PC-9 (cell line): ENCODE results near the gene AGBL4. TPM values are rescaled to one million over a fixed set of nuclear protein-coding genes. Genes with fewer than 3 reads are reported as not detected.

Experiments used
- BruUV-seq: library from RNA; stranded (reverse); fragments of 400-500 nt; replicated peaks from 2 replicates; lab custom pipeline; 2021; lab: Mats Ljungman, UMichigan
- CTCF ChIA-PET: fragments of 300-600 bp; sonication (Branson Sonifier 250); formaldehyde crosslinking; loops from one replicate; lab custom pipeline; 2022; ENCODE audit warnings: antibody characterized with exemption; lab: Charles Lee
- POLR2A ChIA-PET: fragments of 300-600 bp; sonication (Branson Sonifier 250); formaldehyde crosslinking; loops from one replicate; lab custom pipeline; 2022; ENCODE audit warnings: antibody characterized with exemption; ENCODE audit not compliant: unreplicated experiment; lab: Charles Lee
- DNase-seq, 2 experiments: peaks; one replicate each; pipeline versions ENCODE4 v3.0.0 to v3.0.0-alpha.2; 2015 to 2022; ENCODE audit warnings: mixed read lengths in 1 of 2
- H2AFZ ChIP-seq: fragments of 200-600 bp; sonication (generic); 2 replicates; pipeline ENCODE4 v1.8.1; 2017; ENCODE audit warnings: antibody characterized with exemption
- H3F3A ChIP-seq: fragments of 200-600 bp; sonication (generic); 2 replicates; pipeline ENCODE4 v1.8.1; 2017; ENCODE audit warnings: antibody characterized with exemption, mild to moderate bottlenecking, low read depth; ENCODE audit not compliant: insufficient read depth
- H3K27ac ChIP-seq: fragments of 200-600 bp; sonication (generic); 2 replicates; pipeline ENCODE4 v1.6.1; 2016; ENCODE audit warnings: mixed run types
- H3K27me3 ChIP-seq: fragments of 200-600 bp; sonication (generic); 2 replicates; pipeline ENCODE4 v1.6.1; 2016; ENCODE audit warnings: low read depth, mixed run types; ENCODE audit not compliant: insufficient read depth
- H3K36me3 ChIP-seq: fragments of 200-600 bp; sonication (generic); 2 replicates; pipeline ENCODE4 v1.6.1; 2016; ENCODE audit warnings: low read depth, mixed run types
- H3K4me1 ChIP-seq: fragments of 200-600 bp; sonication (generic); replicated peaks from 2 replicates; pipeline ENCODE4 v1.6.1; 2016; ENCODE audit warnings: mixed run types; ENCODE audit not compliant: insufficient read depth
- H3K4me2 ChIP-seq: fragments of 200-600 bp; sonication (generic); 2 replicates; pipeline ENCODE4 v1.6.1; 2017; ENCODE audit warnings: mixed run types
- H3K4me3 ChIP-seq: fragments of 200-600 bp; sonication (generic); 2 replicates; pipeline ENCODE4 v1.6.1; 2016; ENCODE audit warnings: mixed run types
- H3K79me2 ChIP-seq: fragments of 200-600 bp; sonication (generic); 2 replicates; pipeline ENCODE4 v1.6.1; 2017; ENCODE audit warnings: low read depth, mixed run types
- H3K9me2 ChIP-seq: fragments of 200-600 bp; sonication (generic); 2 replicates; pipeline ENCODE4 v1.8.1; 2017; ENCODE audit warnings: mild to moderate bottlenecking; ENCODE audit not compliant: insufficient read depth
- H3K9me3 ChIP-seq: fragments of 200-600 bp; sonication (generic); 2 replicates; pipeline ENCODE4 v1.8.1; 2016; ENCODE audit warnings: low read depth; ENCODE audit not compliant: insufficient read depth
- H4K20me1 ChIP-seq: fragments of 200-600 bp; sonication (generic); 2 replicates; pipeline ENCODE4 v1.8.1; 2017; ENCODE audit not compliant: insufficient read depth
- CTCF ChIP-seq: fragments of 200-600 bp; sonication (generic); conservative IDR thresholded peaks from 2 replicates; pipeline ENCODE4 v1.6.1; 2017; ENCODE audit warnings: mixed run types, antibody characterized with exemption, mild to moderate bottlenecking, moderate library complexity
- EZH2 ChIP-seq: fragments of 200-600 bp; sonication (generic); IDR thresholded peaks from 2 replicates; pipeline ENCODE4 v1.8.0; 2017; ENCODE audit warnings: antibody characterized with exemption, low read depth
- intact Hi-C: fragments of 100-400 bp; cut with micrococcal nuclease; formaldehyde crosslinking; loops from one replicate; pipeline ENCODE4 v1.10.0; 2022; ENCODE audit not compliant: unreplicated experiment
- total RNA-seq: library from RNA; stranded (reverse); gene quantifications from 2 replicates; pipeline ENCODE4 v1.2.3, GENCODE V29; 2021

Gene AGBL4
- total RNA-seq, 1 experiment from 2014 or later = not detected

DNA sequence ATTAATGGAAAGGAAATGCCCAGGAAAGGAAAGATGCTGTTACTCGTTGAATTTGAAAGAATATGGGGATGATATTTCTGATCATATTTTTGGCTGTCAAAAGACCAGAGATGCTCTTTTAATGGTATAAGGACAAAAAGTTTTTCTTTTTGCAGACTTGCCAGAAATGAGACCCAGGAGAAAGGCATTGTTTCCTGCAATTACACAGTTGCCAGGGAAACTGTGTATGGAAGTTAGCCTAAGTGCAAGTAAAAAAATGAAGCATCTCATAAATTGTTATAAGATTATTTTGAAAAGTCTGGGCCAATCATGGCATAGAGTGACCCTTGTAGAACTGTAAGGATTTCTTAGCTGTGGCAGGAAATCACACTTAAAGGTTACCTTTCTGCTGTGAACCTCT lies 1091.4 kb downstream of the AGBL4 start:
- no peak overlapping the region for H3K4me2 ChIP-seq
- no peak for TF ChIP-seq EZH2
- TF ChIP-seq CTCF = no peak
- CTCF ChIA-PET = no interaction called here

DNA sequence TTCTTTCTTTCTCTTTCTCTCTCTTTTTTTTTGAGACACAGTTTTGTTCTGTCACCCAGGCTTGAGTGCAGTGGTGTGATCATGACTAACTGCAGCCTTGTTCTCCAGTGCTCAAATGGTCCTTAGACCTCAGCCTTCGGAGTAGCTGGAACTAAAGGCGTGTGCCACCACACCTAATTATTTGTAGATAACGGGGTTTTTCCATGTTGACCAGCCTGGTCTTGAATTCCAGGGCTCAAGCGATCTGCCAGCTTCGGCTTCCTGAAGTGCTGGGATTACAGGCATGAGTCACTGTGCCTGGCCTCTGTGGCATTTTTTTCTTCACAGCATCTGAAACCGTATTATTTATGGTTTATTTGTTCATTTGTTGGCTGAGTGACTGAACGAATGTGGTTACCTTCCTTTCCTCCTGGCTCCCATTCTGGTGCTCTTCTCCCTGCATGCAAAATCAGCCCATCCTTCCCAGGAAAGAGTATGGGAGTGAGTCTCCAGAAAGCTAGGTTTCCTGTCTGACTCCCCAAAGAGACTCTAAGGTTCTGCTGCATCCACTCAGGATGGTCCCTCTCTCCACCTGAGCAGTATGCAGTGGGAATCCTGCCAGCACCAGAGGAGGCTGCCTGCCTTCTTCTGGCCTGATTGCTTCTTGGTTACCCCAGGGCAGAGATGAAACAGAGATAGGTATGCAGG lies 1092.1 kb downstream of the AGBL4 start:
- H3K9me2 ChIP-seq = no peaks in the 10 kb centered on the region
- H3F3A ChIP-seq = no peaks in the 10 kb centered on the region
- ChIA-PET POLR2A (no interaction called here), CTCF (no interaction called here)
- no peak overlapping the region for H3K27ac ChIP-seq
- H3K4me3 ChIP-seq = no peak overlapping the region
- peak; percentile 2 to 52 for DNase-seq
- no peaks in the 10 kb centered on the region for H4K20me1 ChIP-seq
- BruUV-seq = no TSS peak
- H3K79me2 ChIP-seq = no peaks in the 10 kb centered on the region
- H2AFZ ChIP-seq = no peak overlapping the region
- TF ChIP-seq CTCF (no peak), EZH2 (no peak)
- no peaks in the 10 kb centered on the region for H3K27me3 ChIP-seq
- 0 out of 2 replicates have a peak, but pooled peaks cover 4% of the 10 kb centered on the region for H3K4me1 ChIP-seq
- H3K36me3 ChIP-seq = no peaks in the 10 kb centered on the region
- intact Hi-C loops = no loop called here
- no peak overlapping the region for H3K4me2 ChIP-seq
- no peaks in the 10 kb centered on the region for H3K9me3 ChIP-seq

More for the DNA sequence above, 1091.4 kb downstream of the AGBL4 start:
- Histone ChIP-seq H3F3A (no peaks in the 10 kb centered on the region), H4K20me1 (no peaks in the 10 kb centered on the region), H3K36me3 (no peaks in the 10 kb centered on the region), H3K27me3 (no peaks in the 10 kb centered on the region), H3K9me3 (no peaks in the 10 kb centered on the region), H3K9me2 (no peaks in the 10 kb centered on the region), H3K4me3 (no peak overlapping the region), H3K4me1 (0 out of 2 replicates have a peak, but pooled peaks cover 4% of the 10 kb centered on the region), H3K27ac (no peak overlapping the region), H3K79me2 (no peaks in the 10 kb centered on the region), H2AFZ (no peak overlapping the region)
- POLR2A ChIA-PET = no interaction called here
- intact Hi-C loops = no loop called here
- no peak for DNase-seq
- BruUV-seq = no TSS peak

DNA sequence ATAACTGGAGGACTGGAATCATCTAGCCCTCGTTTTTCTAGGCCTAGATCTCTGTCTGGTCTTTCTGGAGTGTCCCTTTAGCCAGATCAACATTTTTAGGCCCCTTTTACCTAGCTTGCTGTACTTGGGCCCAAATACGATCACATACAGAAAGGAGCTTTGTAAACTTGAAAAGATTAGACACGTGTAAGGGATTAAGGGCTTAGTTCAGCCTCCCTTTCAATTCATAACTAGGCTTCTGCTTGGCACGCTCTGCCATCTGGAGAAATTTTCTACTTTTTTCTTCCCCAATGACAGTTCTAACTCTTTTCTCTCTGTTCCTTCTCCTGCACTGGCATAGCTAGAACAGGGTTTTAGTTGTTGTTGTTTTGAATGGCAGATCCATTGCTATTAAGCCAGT lies 1093.7 kb downstream of the AGBL4 start:
- no peak overlapping the region for H3K4me2 ChIP-seq
- no peaks in the 10 kb centered on the region for H3K36me3 ChIP-seq
- no peak overlapping the region for H2AFZ ChIP-seq
- no peaks in the 10 kb centered on the region for H4K20me1 ChIP-seq
- no TSS peak for BruUV-seq
- H3K4me3 ChIP-seq = no peak overlapping the region
- H3K9me3 ChIP-seq = no peaks in the 10 kb centered on the region
- H3K9me2 ChIP-seq = no peaks in the 10 kb centered on the region
- no peaks in the 10 kb centered on the region for H3K27me3 ChIP-seq
- POLR2A ChIA-PET = no interaction called here
- no peaks in the 10 kb centered on the region for H3F3A ChIP-seq
- DNase-seq = no peak
- CTCF ChIA-PET = no interaction called here
- no peak for TF ChIP-seq CTCF
- no peak for TF ChIP-seq EZH2
- H3K4me1 ChIP-seq = 0 out of 2 replicates have a peak, but pooled peaks cover 4% of the 10 kb centered on the region
- H3K27ac ChIP-seq = no peak overlapping the region
- H3K79me2 ChIP-seq = no peaks in the 10 kb centered on the region
- intact Hi-C loops = no loop called here
